Endometrial microvascular endothelial cells (primary cell): ENCODE measurements around the gene TMEM30B. TPM values are rescaled to one million over a fixed set of nuclear protein-coding genes. Genes with fewer than 3 reads are reported as not detected.

Experiments
- total RNA-seq: library from RNA; depleted of rRNA; stranded (reverse); fragments of >200 nt; gene quantifications from one replicate; pipeline ENCODE4 v1.2.3, GENCODE V29; 2015; ENCODE audit errors: inconsistent ontology term

The TMEM30B gene
- total RNA-seq, 1 donor from 2014 or later: 0.09 TPM

Other genes with a start within 250 kb of the TMEM30B start
- 116 TPM for gene PRKCH, start 40.2 kb upstream of the TMEM30B start, total RNA-seq